MM.1S (cell line): Measurements from ENCODE around the gene ATE1.

Experiments used
- EZH2phosphoT487 ChIP-seq: fragments of 300-600 bp; sonication (generic); IDR thresholded peaks from 2 replicates; pipeline ENCODE4 v1.6.1; 2018; ENCODE audit warnings: antibody characterized with exemption, low read length
- TF ChIP-seq, protein P1 (sequence below): fragments of 300-600 bp; sonication (generic); IDR thresholded peaks from 2 replicates; pipeline ENCODE4 v1.5.1; 2016; ENCODE audit warnings: antibody characterized with exemption, low read length, mixed read lengths

DNA sequence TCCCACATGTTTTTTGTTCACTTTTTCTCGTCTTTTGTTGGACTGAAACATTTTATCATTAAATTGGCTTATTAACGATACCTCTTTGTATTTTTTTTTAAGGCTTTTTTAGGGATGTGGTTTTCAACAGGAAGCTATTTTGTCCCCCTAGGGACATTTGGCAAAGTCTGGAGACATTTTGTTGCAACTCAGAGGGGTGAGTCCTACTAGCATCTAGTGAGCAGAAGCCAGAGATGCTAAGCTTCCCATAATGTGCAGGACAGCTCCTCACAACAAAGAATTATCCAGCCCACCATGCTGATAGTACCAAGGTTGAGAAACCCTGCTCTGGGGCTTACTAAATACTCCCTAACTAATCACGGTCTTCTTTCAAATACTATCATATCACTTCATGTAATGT lies 63.2 kb downstream of the ATE1 start:
- no peak for TF ChIP-seq EZH2phosphoT487
- TF ChIP-seq, protein P1, sequence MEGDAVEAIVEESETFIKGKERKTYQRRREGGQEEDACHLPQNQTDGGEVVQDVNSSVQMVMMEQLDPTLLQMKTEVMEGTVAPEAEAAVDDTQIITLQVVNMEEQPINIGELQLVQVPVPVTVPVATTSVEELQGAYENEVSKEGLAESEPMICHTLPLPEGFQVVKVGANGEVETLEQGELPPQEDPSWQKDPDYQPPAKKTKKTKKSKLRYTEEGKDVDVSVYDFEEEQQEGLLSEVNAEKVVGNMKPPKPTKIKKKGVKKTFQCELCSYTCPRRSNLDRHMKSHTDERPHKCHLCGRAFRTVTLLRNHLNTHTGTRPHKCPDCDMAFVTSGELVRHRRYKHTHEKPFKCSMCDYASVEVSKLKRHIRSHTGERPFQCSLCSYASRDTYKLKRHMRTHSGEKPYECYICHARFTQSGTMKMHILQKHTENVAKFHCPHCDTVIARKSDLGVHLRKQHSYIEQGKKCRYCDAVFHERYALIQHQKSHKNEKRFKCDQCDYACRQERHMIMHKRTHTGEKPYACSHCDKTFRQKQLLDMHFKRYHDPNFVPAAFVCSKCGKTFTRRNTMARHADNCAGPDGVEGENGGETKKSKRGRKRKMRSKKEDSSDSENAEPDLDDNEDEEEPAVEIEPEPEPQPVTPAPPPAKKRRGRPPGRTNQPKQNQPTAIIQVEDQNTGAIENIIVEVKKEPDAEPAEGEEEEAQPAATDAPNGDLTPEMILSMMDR: no peak
